Spleen (tissue), 7 donors: ENCODE measurements around the gene C3orf38.

Experiments
- POLR2A ChIP-seq, 3 donors: fragments of 450-650 bp; IDR thresholded peaks; one replicate each; pipeline ENCODE4 v1.5.1; 2017; ENCODE audit warnings: antibody characterized with exemption in 3 of 3, mild to moderate bottlenecking in 1 of 3
- POLR2AphosphoS5 ChIP-seq, 3 donors: sonication (generic); formaldehyde crosslinking; IDR thresholded peaks; one replicate each; pipeline ENCODE4 v1.5.1; 2017; ENCODE audit warnings: antibody characterized with exemption in 3 of 3
- TF ChIP-seq, protein P1 (sequence below), 11 experiments: fragments of 200-600 bp in 7 of 11; fragments of 450-650 bp in 4 of 11; sonication (generic) in 4 of 11; IDR thresholded peaks in 8 of 11; conservative IDR thresholded peaks in 3 of 11; 1 replicate in 7 of 11; 2 replicates in 4 of 11; pipeline versions ENCODE4 v1.4.0 to v1.8.0; 2016 to 2021; ENCODE audit warnings: antibody characterized with exemption in 11 of 11, inconsistent platforms in 4 of 11, mild to moderate bottlenecking in 1 of 11
- donor health status: DM: no; HTN: no; CAD: no; lungs with moderate emphysema.
- donor health status: DM: no; HTN: no; CAD: no.
- donor health status: DM: no; HTN: no; CAD: no.

- TF ChIP-seq, protein P1, sequence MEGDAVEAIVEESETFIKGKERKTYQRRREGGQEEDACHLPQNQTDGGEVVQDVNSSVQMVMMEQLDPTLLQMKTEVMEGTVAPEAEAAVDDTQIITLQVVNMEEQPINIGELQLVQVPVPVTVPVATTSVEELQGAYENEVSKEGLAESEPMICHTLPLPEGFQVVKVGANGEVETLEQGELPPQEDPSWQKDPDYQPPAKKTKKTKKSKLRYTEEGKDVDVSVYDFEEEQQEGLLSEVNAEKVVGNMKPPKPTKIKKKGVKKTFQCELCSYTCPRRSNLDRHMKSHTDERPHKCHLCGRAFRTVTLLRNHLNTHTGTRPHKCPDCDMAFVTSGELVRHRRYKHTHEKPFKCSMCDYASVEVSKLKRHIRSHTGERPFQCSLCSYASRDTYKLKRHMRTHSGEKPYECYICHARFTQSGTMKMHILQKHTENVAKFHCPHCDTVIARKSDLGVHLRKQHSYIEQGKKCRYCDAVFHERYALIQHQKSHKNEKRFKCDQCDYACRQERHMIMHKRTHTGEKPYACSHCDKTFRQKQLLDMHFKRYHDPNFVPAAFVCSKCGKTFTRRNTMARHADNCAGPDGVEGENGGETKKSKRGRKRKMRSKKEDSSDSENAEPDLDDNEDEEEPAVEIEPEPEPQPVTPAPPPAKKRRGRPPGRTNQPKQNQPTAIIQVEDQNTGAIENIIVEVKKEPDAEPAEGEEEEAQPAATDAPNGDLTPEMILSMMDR (IDR thresholded peaks at IDR 0.05 in 8 of 11, conservative IDR thresholded peaks at IDR 0.05 in 3 of 11): no peak
- TF ChIP-seq POLR2A (IDR thresholded peaks at IDR 0.05): no peak
- no peak for TF ChIP-seq POLR2AphosphoS5 (IDR thresholded peaks at IDR 0.05)
These were observed 16.9 kb upstream of the C3orf38 start for GRCh38 chr3:88132894-88133293.
